ENCODE results near the gene RFX7. TPM values are rescaled to one million over a fixed set of nuclear protein-coding genes. Genes with fewer than 3 reads are reported as not detected.
"Not testable (repeated sequence)": the region's sequence is repeated elsewhere in the genome, so short reads cannot be mapped to it uniquely, and the experiment has no call there.

RFX7 gene
- total RNA-seq, 2 experiments from 2014 or later, result 44.1 to 58.9 TPM

DNA sequence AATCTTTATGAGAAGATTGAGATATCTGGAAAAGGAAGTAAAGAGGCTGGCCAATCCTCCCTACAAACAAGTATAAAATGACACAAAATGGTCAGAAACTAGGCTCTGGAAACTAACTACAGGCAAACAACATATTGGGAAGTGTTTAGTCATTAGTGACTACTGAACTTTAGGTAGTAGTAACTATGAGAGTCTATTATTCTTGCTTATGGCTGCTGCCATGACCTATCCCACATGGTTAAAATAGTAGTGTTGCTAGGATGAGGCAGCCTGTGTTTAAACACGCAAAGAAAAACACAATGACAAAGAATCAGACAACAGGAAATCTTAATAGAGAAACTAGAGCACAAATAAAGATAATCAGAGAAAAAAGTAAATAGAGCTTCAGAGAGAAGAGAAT, 67.9 kb downstream of the RFX7 start:
- DNase-seq, result no peak
- Mint-ChIP-seq H3K4me1 (peaks cover 23% of the 10 kb centered on the region), H3K27ac (no peak overlapping the region), H3K4me3 (no peak overlapping the region), H3K36me3 (peaks cover 44% of the 10 kb centered on the region), H3K9me3 (ENCODE audit: low read depth) (peaks cover 3% of the 10 kb centered on the region), H3K27me3 (no peaks in the 10 kb centered on the region)
- ATAC-seq, result no peak
- CTCF ChIA-PET, result no interaction called here

DNA sequence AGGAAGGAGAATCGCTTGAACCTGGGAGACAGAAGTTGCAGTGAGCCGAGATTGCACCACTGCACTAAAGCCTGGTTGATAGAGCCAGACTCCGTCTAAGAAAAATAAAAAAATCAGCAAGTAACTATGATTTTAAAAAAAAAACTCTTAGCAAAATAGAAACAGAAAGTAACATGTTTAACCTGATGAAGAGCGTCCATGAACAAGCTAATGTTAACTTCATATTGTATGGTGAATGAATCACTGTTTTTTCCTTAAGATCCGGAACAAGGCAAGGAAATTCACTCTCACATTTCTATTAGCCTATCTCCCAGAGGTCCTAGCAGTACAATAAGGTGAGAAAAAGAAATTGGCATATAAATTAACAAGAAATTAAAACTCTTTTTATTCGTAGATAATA, 69.0 kb downstream of the RFX7 start:
- H3K4me3 Mint-ChIP-seq, result peak overlapping the region; percentile 40
- peaks cover 4% of the 10 kb centered on the region for H3K9me3 Mint-ChIP-seq (ENCODE audit: low read depth)
- DNase-seq (no peak), ATAC-seq (peak; percentile 71)
- H3K36me3 Mint-ChIP-seq, result peaks cover 53% of the 10 kb centered on the region
- H3K4me1 Mint-ChIP-seq, result peaks cover 30% of the 10 kb centered on the region
- H3K27me3 Mint-ChIP-seq, result no peaks in the 10 kb centered on the region
- peak overlapping the region; percentile 45 for H3K27ac Mint-ChIP-seq
- CTCF ChIA-PET, result no interaction called here

DNA sequence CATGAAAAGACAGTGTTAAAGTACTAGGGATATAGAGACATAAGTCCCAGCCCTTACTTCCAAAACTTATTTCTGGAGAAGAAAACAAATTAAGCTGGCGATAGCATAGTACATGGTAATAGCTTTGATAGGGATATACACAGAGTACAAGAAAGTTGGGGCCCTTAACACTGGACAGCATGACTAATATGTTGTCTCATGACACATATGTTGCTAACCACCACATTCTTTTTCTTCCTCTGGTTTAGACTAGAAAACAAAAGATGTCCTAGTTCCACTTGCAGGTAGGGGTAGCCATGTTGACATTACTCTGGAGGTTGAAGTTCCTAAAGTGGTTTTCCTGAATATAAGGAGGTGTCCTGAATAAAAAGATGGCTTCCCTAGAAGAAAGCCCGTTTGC, 75.3 kb downstream of the RFX7 start:
- no peak overlapping the region for H3K4me3 Mint-ChIP-seq
- ATAC-seq (no peak), DNase-seq (no peak)
- peaks cover 58% of the 10 kb centered on the region for H3K36me3 Mint-ChIP-seq
- peaks cover 35% of the 10 kb centered on the region for H3K4me1 Mint-ChIP-seq
- H3K27me3 Mint-ChIP-seq, result no peaks in the 10 kb centered on the region
- CTCF ChIA-PET, result interaction anchor here (1.6 kb wide), 1 partner anchor 77 kb away, joined by 8 read pairs; no protein-coding TSS in a partner anchor
- H3K27ac Mint-ChIP-seq, result no peak overlapping the region
- peaks cover 4% of the 10 kb centered on the region for H3K9me3 Mint-ChIP-seq (ENCODE audit: low read depth)

DNA sequence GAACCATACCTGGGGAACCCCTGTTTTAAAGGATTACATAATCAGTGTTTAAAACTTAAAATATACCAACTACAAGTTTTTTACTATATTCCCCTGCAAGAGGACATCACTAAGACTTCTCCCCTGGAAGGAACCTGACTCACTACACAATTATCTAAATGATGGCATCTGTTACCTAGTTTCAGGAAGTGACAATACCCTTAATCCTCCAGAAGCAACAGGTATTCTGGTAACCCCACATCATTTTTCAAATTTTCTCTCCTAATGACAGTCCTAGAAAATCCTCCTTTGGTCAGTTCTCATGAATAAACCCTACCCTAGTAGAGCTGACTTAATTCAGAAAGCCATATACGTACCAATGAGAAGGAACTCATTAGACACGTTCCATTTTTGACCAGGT, 78.4 kb downstream of the RFX7 start:
- CTCF ChIA-PET, result no interaction called here
- no peak for ATAC-seq
- Mint-ChIP-seq H3K27ac (no peak overlapping the region), H3K9me3 (ENCODE audit: low read depth) (no peaks in the 10 kb centered on the region), H3K4me1 (peaks cover 41% of the 10 kb centered on the region), H3K4me3 (no peak overlapping the region), H3K27me3 (no peaks in the 10 kb centered on the region), H3K36me3 (peaks cover 37% of the 10 kb centered on the region)
- no peak for DNase-seq

DNA sequence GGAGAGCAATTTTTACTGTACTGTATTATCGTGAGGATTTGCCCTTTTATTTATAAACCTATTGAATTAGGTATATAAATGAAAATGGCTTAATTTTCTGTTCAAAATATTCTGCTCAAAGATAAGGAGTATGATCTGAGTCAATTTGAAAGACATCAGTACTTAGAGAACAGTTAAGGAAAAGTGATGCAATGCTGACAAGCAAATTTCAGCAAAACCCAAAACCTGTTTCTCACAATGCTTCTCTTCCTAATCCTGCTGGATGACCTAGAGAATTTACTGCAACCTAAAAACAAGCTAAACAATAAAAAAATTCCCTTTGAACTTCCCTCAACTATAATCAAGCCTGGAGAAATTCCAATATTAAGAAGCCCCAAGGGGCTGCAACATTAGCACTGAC, 82.7 kb downstream of the RFX7 start:
- peaks cover 35% of the 10 kb centered on the region for H3K36me3 Mint-ChIP-seq
- no peak overlapping the region for H3K4me3 Mint-ChIP-seq
- CTCF ChIA-PET, result no interaction called here
- H3K4me1 Mint-ChIP-seq, result peaks cover 24% of the 10 kb centered on the region
- no peaks in the 10 kb centered on the region for H3K9me3 Mint-ChIP-seq (ENCODE audit: low read depth)
- no peaks in the 10 kb centered on the region for H3K27me3 Mint-ChIP-seq
- H3K27ac Mint-ChIP-seq, result peak overlapping the region; percentile 49
- ATAC-seq (no peak), DNase-seq (no peak)

GRCh38 chr15:56156877-56157276, 86.8 kb downstream of the RFX7 start:
- CTCF ChIA-PET, result no interaction called here
- Mint-ChIP-seq H3K36me3 (peaks cover 52% of the 10 kb centered on the region), H3K27ac (no peak overlapping the region), H3K4me3 (no peak overlapping the region), H3K9me3 (ENCODE audit: low read depth) (peaks cover 16% of the 10 kb centered on the region), H3K27me3 (no peaks in the 10 kb centered on the region), H3K4me1 (peaks cover 18% of the 10 kb centered on the region)
- no peak for DNase-seq
- ATAC-seq, result no peak

- ATAC-seq, DNase-seq, H3K4me1 Mint-ChIP-seq, H3K4me3 Mint-ChIP-seq, H3K27me3 Mint-ChIP-seq, CTCF ChIA-PET, H3K27ac Mint-ChIP-seq: not testable (repeated sequence)
- Mint-ChIP-seq H3K9me3 (ENCODE audit: low read depth) (peaks cover 22% of the 10 kb centered on the region), H3K36me3 (peaks cover 61% of the 10 kb centered on the region)
Observed at GRCh38 chr15:56155278-56155677, 88.4 kb downstream of the RFX7 start.

- Mint-ChIP-seq H3K9me3 (ENCODE audit: low read depth) (peaks cover 22% of the 10 kb centered on the region), H3K36me3 (peaks cover 59% of the 10 kb centered on the region)
- H3K27me3 Mint-ChIP-seq, DNase-seq, ATAC-seq, H3K4me1 Mint-ChIP-seq, CTCF ChIA-PET, H3K4me3 Mint-ChIP-seq, H3K27ac Mint-ChIP-seq: not testable (repeated sequence)
Observed at GRCh38 chr15:56154768-56155167, 88.9 kb downstream of the RFX7 start.

DNA sequence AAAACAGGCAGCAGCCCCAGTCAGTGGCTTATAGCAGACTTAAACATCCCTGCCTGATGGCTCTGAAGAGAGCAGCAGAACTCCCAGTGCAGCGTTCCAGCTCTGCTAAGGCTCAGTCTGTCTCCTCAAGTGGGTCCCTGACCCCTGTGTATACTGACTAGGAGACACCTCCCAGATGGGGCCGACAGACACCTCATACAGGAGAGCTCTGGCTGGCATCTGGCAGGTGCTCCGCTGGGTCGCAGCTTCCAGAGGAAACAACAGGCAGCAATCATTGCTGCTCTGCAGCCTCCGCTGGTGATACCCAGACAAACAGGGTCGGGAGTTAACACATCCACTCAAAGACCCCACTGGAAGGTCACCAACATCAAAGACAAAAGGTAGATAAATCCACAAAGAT, 93.5 kb downstream of the RFX7 start:
- peaks cover 22% of the 10 kb centered on the region for H3K9me3 Mint-ChIP-seq (ENCODE audit: low read depth)
- H3K36me3 Mint-ChIP-seq, result peaks cover 60% of the 10 kb centered on the region
- no peak for ATAC-seq
- H3K4me1 Mint-ChIP-seq, result peaks cover 13% of the 10 kb centered on the region
- no peak for DNase-seq
- no peak overlapping the region for H3K27ac Mint-ChIP-seq
- no peaks in the 10 kb centered on the region for H3K27me3 Mint-ChIP-seq
- H3K4me3 Mint-ChIP-seq, result no peak overlapping the region
- CTCF ChIA-PET, result no interaction called here

GRCh38 chr15:56148064-56148463, 95.6 kb downstream of the RFX7 start:
- H3K27ac Mint-ChIP-seq, result no peak overlapping the region
- DNase-seq, result no peak
- H3K9me3 Mint-ChIP-seq (ENCODE audit: low read depth), result peaks cover 10% of the 10 kb centered on the region
- CTCF ChIA-PET, result no interaction called here
- H3K4me3 Mint-ChIP-seq, result no peak overlapping the region
- no peaks in the 10 kb centered on the region for H3K27me3 Mint-ChIP-seq
- peaks cover 13% of the 10 kb centered on the region for H3K4me1 Mint-ChIP-seq
- H3K36me3 Mint-ChIP-seq, result peaks cover 47% of the 10 kb centered on the region
- no peak for ATAC-seq

DNA sequence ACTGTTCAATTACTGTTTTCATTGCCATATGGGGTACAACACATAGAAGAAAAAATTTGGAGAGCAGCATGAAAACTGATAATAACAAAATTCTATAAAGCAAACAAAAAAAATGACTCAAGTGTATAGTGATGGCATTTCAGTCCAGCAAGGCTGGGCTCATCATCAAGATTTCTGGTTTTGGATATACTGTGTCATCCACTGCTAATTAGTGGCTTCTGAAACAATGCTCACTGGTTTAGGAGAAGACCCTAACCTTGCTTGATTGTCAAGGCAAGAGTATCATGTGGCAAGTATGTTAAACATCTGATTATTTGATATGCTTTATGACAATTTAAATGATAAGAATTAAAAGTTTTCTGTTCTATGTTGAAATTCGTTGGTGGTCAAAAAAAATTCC, 96.9 kb downstream of the RFX7 start:
- Mint-ChIP-seq H3K4me3 (no peak overlapping the region), H3K27ac (no peak overlapping the region), H3K36me3 (peaks cover 48% of the 10 kb centered on the region), H3K4me1 (peaks cover 9% of the 10 kb centered on the region), H3K27me3 (no peaks in the 10 kb centered on the region), H3K9me3 (ENCODE audit: low read depth) (peaks cover 7% of the 10 kb centered on the region)
- DNase-seq (no peak), ATAC-seq (no peak)
- CTCF ChIA-PET, result no interaction called here

DNA sequence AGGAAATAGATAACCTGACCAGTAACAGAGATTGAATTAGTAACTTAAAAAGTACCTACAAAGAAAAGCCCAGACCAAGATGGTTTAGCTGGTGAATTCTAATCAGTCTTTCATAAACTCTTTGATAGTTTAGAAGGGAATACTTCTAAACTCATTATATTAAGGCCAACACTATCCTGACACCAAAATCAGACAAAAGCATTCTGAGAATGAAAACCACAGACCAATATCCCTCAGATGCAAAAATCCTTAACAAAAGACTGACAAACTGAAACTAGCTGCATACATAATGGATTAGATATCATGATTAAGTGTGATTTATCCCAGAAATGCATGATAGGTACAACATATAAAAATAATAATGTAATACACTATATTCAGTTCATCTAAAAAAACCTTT, 115.6 kb downstream of the RFX7 start:
- DNase-seq (no peak), ATAC-seq (no peak)
- Mint-ChIP-seq H3K9me3 (ENCODE audit: low read depth) (peaks cover 31% of the 10 kb centered on the region), H3K36me3 (peaks cover 64% of the 10 kb centered on the region), H3K27ac (no peak overlapping the region), H3K27me3 (no peaks in the 10 kb centered on the region), H3K4me3 (no peak overlapping the region), H3K4me1 (peaks cover 4% of the 10 kb centered on the region)
- CTCF ChIA-PET, result no interaction called here

GRCh38 chr15:56126409-56126808, 117.3 kb downstream of the RFX7 start:
- H3K9me3 Mint-ChIP-seq (ENCODE audit: low read depth), result peaks cover 41% of the 10 kb centered on the region
- H3K36me3 Mint-ChIP-seq, result peaks cover 80% of the 10 kb centered on the region
- ATAC-seq, result no peak
- CTCF ChIA-PET, result interaction anchor here (1.3 kb wide), 1 partner anchor 73 kb away, joined by 3 read pairs; no protein-coding TSS in a partner anchor
- no peaks in the 10 kb centered on the region for H3K27me3 Mint-ChIP-seq
- peaks cover 4% of the 10 kb centered on the region for H3K4me1 Mint-ChIP-seq
- H3K4me3 Mint-ChIP-seq, result no peak overlapping the region
- H3K27ac Mint-ChIP-seq, result no peak overlapping the region
- DNase-seq, result no peak

GRCh38 chr15:56124391-56124790, 119.3 kb downstream of the RFX7 start:
- Mint-ChIP-seq H3K4me1 (peaks cover 4% of the 10 kb centered on the region), H3K4me3 (no peak overlapping the region), H3K36me3 (peaks cover 76% of the 10 kb centered on the region), H3K27ac (no peak overlapping the region), H3K27me3 (no peaks in the 10 kb centered on the region), H3K9me3 (ENCODE audit: low read depth) (peaks cover 38% of the 10 kb centered on the region)
- CTCF ChIA-PET, result no interaction called here
- DNase-seq (no peak), ATAC-seq (no peak)

DNA sequence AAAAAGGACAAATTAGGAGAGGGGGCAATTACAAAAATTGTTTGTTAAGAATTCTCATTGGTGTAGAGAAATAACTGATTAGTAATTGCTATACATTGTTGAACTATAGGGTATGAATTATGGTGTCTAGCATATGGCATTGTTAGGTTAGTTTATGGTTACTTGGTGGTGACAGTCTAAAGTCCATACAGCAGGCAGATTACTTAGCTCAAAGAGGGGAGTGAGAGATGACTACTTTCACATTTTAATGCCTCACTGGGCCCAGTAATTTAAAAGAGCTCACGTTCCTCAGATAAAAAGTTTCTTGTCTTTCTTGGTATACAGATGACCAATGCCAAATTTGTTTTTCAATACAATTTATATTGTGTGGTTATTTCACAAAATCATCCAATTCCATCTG, 137.8 kb downstream of the RFX7 start:
- H3K36me3 Mint-ChIP-seq, result peaks cover 20% of the 10 kb centered on the region
- no peaks in the 10 kb centered on the region for H3K27me3 Mint-ChIP-seq
- H3K4me3 Mint-ChIP-seq, result no peak overlapping the region
- ATAC-seq, result no peak
- peaks cover 1% of the 10 kb centered on the region for H3K9me3 Mint-ChIP-seq (ENCODE audit: low read depth)
- H3K4me1 Mint-ChIP-seq, result no peaks in the 10 kb centered on the region
- H3K27ac Mint-ChIP-seq, result no peak overlapping the region
- no peak for DNase-seq
- CTCF ChIA-PET, result no interaction called here
